Measurements from ENCODE around the gene ALDH2. TPM values are rescaled to one million over a fixed set of nuclear protein-coding genes. Genes with fewer than 3 reads are reported as not detected.
A peak's percentile ranks its signal among the peaks of the same experiment; 100 is the strongest.
"Not testable (repeated sequence)": the region's sequence is repeated elsewhere in the genome, so short reads cannot be mapped to it uniquely, and the experiment has no call there.

The ALDH2 gene
- total RNA-seq, 2 experiments from 2014 or later = 0.29 to 0.31 TPM

- DNase-seq = no peak
- CTCF ChIA-PET = no interaction called here
- POLR2A ChIA-PET = no interaction called here
- H3K27ac Mint-ChIP-seq = no peak overlapping the region
- no peak overlapping the region for H3K4me3 Mint-ChIP-seq
- peaks cover 2% of the 10 kb centered on the region for H3K4me1 Mint-ChIP-seq (ENCODE audit: low read depth)
- H3K36me3 Mint-ChIP-seq (ENCODE audit: low read depth) = no peaks in the 10 kb centered on the region
- H3K9me3 Mint-ChIP-seq (ENCODE audit: insufficient read depth) = no peaks in the 10 kb centered on the region
- no peak for ATAC-seq
- H3K27me3 Mint-ChIP-seq (ENCODE audit: low read depth) = peaks cover 36% of the 10 kb centered on the region
These were observed 51.6 kb downstream of the ALDH2 start for GRCh38 chr12:111818340-111818739.

GRCh38 chr12:111819191-111820158 is 52.7 kb downstream of the ALDH2 start:
- CTCF ChIA-PET = interaction anchor here (0.6 kb wide), 1 partner anchor 141 kb away, joined by 3 read pairs; no protein-coding TSS in a partner anchor
- DNase-seq = no peak
- Mint-ChIP-seq H3K27me3 (ENCODE audit: low read depth) (peaks cover 44% of the 10 kb centered on the region), H3K9me3 (ENCODE audit: insufficient read depth) (no peaks in the 10 kb centered on the region), H3K4me1 (ENCODE audit: low read depth) (no peaks in the 10 kb centered on the region), H3K27ac (no peak overlapping the region), H3K36me3 (ENCODE audit: low read depth) (no peaks in the 10 kb centered on the region), H3K4me3 (no peak overlapping the region)
- POLR2A ChIA-PET = no interaction called here
- ATAC-seq = no peak

- H3K4me3 Mint-ChIP-seq; H3K27ac Mint-ChIP-seq; H3K4me1 Mint-ChIP-seq (ENCODE audit: low read depth); CTCF ChIA-PET; H3K36me3 Mint-ChIP-seq (ENCODE audit: low read depth); ATAC-seq; DNase-seq; POLR2A ChIA-PET; H3K9me3 Mint-ChIP-seq (ENCODE audit: insufficient read depth): not testable (repeated sequence)
- peaks cover 44% of the 10 kb centered on the region for H3K27me3 Mint-ChIP-seq (ENCODE audit: low read depth)
These were observed 54.1 kb downstream of the ALDH2 start for GRCh38 chr12:111820828-111821227.

DNA sequence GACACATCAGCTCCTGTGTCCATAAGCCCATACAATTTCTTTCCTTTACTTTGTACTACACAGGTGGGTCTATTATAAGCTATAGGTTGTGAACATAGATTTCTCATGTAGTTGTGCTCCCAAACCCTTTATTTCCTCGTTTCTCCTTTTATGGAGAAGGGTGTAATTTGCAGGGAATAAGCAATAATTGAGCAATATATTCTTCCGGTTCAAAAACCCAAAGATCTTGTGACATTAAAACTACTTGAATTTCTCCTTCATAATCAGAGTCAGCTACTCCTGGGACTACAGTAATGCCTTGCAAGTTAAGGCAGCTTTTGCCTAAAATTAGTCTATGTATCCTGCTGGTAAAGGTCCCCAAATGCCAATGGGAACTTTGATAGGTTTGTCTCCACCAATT is 56.2 kb downstream of the ALDH2 start:
- CTCF ChIA-PET = interaction anchor here (1.0 kb wide), 3 partner anchors 10 to 122 kb away, joined by 3 to 4 read pairs (median 3); no protein-coding TSS in a partner anchor
- Mint-ChIP-seq H3K4me1 (ENCODE audit: low read depth) (no peaks in the 10 kb centered on the region), H3K27ac (no peak overlapping the region), H3K9me3 (ENCODE audit: insufficient read depth) (no peaks in the 10 kb centered on the region), H3K4me3 (no peak overlapping the region), H3K36me3 (ENCODE audit: low read depth) (no peaks in the 10 kb centered on the region), H3K27me3 (ENCODE audit: low read depth) (peaks cover 41% of the 10 kb centered on the region)
- DNase-seq (no peak), ATAC-seq (no peak)
- POLR2A ChIA-PET = no interaction called here

DNA sequence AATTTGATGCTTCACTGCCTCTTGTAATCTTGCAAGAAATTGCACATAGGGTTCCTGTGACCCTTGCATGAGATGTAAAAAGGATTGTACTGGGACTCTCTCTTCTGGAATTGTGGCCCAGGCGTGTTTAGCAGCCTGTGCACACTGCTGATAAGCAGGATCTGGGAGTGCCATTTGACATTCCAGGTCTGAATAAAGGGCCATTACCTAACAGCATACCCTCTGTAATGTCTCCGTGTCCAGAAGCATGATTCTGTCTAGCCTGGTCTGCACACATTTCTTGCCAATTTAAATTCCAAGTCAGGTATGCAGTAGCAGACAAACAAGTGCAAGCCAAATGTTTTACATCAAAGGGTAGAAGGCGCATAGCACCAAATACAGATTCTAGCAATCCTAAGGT is 57.2 kb downstream of the ALDH2 start:
- POLR2A ChIA-PET = no interaction called here
- H3K4me3 Mint-ChIP-seq = no peak overlapping the region
- no peak for DNase-seq
- no peaks in the 10 kb centered on the region for H3K4me1 Mint-ChIP-seq (ENCODE audit: low read depth)
- H3K36me3 Mint-ChIP-seq (ENCODE audit: low read depth) = no peaks in the 10 kb centered on the region
- no peak overlapping the region for H3K27ac Mint-ChIP-seq
- H3K9me3 Mint-ChIP-seq (ENCODE audit: insufficient read depth) = no peaks in the 10 kb centered on the region
- ATAC-seq = no peak
- peaks cover 38% of the 10 kb centered on the region for H3K27me3 Mint-ChIP-seq (ENCODE audit: low read depth)
- CTCF ChIA-PET = interaction anchor here (1.0 kb wide), 1 partner anchor 11 kb away, joined by 4 read pairs; no protein-coding TSS in a partner anchor

DNA sequence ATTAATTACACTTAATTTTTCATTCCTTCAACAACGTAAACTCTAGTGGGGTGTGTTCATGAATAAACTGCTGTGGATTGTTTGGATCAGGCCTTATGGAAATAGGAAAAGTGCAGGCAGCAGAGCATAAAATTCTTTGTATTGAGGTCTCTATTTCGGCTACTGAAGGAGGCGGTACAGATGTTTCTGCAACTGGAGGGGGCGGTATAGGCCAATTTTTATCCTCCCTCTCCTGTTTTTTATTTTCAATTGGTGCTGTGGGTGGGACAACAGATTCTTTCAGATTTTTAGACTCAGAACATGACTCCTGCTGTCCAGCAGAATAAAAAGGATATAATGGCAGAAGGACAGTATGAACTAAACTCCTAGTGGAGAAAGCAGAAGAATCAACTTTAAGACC is 57.6 kb downstream of the ALDH2 start:
- H3K4me1 Mint-ChIP-seq (ENCODE audit: low read depth); H3K36me3 Mint-ChIP-seq (ENCODE audit: low read depth); ATAC-seq; H3K27ac Mint-ChIP-seq; CTCF ChIA-PET; POLR2A ChIA-PET; H3K4me3 Mint-ChIP-seq; H3K9me3 Mint-ChIP-seq (ENCODE audit: insufficient read depth): not testable (repeated sequence)
- DNase-seq = peak; percentile 26
- peaks cover 38% of the 10 kb centered on the region for H3K27me3 Mint-ChIP-seq (ENCODE audit: low read depth)

DNA sequence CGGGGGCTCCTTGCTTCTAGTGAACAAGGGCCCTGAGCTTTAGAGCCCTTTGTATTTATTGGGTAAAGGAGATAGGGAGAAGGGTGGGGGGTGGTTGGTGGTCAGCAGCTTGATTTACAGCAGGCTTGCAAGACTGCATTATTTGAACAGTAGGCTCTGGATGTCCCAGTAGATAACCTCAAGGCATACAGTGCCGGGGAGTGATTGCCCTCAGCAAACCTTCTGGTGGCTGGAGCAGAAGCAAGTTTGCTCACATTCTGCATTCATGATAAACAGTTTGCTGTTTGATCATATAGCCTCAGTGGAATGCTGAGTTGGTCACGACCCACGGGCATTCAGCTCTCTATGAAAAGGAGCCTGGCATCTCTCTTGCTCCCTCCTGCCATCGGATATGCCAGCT is 58.8 kb downstream of the ALDH2 start:
- H3K27ac Mint-ChIP-seq = no peak overlapping the region
- POLR2A ChIA-PET = no interaction called here

GRCh38 chr12:111826316-111826715 is 59.6 kb downstream of the ALDH2 start:
- H3K27ac Mint-ChIP-seq = no peak overlapping the region
- no peaks in the 10 kb centered on the region for H3K36me3 Mint-ChIP-seq (ENCODE audit: low read depth)
- H3K4me1 Mint-ChIP-seq (ENCODE audit: low read depth) = no peaks in the 10 kb centered on the region
- no peak for DNase-seq
- peaks cover 29% of the 10 kb centered on the region for H3K27me3 Mint-ChIP-seq (ENCODE audit: low read depth)
- ChIA-PET CTCF (interaction anchor here (1.0 to 1.7 kb wide), 4 partner anchors 9 to 560 kb away, joined by 4 to 6 read pairs (median 4); no protein-coding TSS in a partner anchor), POLR2A (interaction anchor here (0.9 to 1.0 kb wide), 2 partner anchors 15 to 44 kb away, joined by 4 read pairs; partner anchors contain the start of gene MAPKAPK5)
- H3K4me3 Mint-ChIP-seq = no peak overlapping the region
- no peaks in the 10 kb centered on the region for H3K9me3 Mint-ChIP-seq (ENCODE audit: insufficient read depth)
- ATAC-seq = no peak

More for the DNA sequence above, 58.8 kb downstream of the ALDH2 start:
- Mint-ChIP-seq H3K4me1 (ENCODE audit: low read depth) (no peaks in the 10 kb centered on the region), H3K36me3 (ENCODE audit: low read depth) (no peaks in the 10 kb centered on the region), H3K4me3 (no peak overlapping the region), H3K9me3 (ENCODE audit: insufficient read depth) (no peaks in the 10 kb centered on the region), H3K27me3 (ENCODE audit: low read depth) (peaks cover 34% of the 10 kb centered on the region)
- ATAC-seq (no peak), DNase-seq (no peak)
- CTCF ChIA-PET = interaction anchor here (1.0 to 1.7 kb wide), 3 partner anchors 8 to 561 kb away, joined by 4 read pairs; no protein-coding TSS in a partner anchor

DNA sequence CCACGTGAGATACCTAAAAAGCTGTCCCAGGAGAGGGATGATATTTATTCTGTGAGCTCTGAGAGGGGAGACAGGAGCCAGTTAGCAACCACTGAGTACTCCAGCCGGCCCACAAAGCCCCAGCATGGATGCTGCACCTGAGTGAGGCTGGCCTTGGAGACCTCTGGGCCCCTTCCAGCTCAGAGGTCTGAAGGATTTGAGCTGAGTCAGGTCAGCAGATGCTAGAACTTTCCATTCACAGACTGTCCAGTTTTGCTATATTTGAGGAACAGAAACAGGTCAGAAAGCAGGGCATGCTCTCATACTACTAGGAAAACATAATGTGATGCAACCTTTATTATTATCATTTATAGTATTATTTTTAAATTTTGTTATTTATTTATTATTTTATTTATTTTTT is 60.3 kb downstream of the ALDH2 start:
- DNase-seq = no peak
- Mint-ChIP-seq H3K4me3 (no peak overlapping the region), H3K27me3 (ENCODE audit: low read depth) (peaks cover 24% of the 10 kb centered on the region), H3K36me3 (ENCODE audit: low read depth) (no peaks in the 10 kb centered on the region), H3K9me3 (ENCODE audit: insufficient read depth) (no peaks in the 10 kb centered on the region), H3K27ac (no peak overlapping the region), H3K4me1 (ENCODE audit: low read depth) (no peaks in the 10 kb centered on the region)
- CTCF ChIA-PET = interaction anchor here (1.7 kb wide), 2 partner anchors 14 to 560 kb away, joined by 4 to 6 read pairs; no protein-coding TSS in a partner anchor
- no peak for ATAC-seq
- POLR2A ChIA-PET = interaction anchor here (0.9 to 1.0 kb wide), 2 partner anchors 14 to 43 kb away, joined by 4 read pairs; partner anchors contain the start of gene MAPKAPK5

- no peak for DNase-seq
- Mint-ChIP-seq H3K27me3 (ENCODE audit: low read depth) (peaks cover 24% of the 10 kb centered on the region), H3K4me1 (ENCODE audit: low read depth) (no peaks in the 10 kb centered on the region), H3K36me3 (ENCODE audit: low read depth) (no peaks in the 10 kb centered on the region), H3K27ac (no peak overlapping the region), H3K9me3 (ENCODE audit: insufficient read depth) (no peaks in the 10 kb centered on the region), H3K4me3 (no peak overlapping the region)
- ATAC-seq = no peak
- CTCF ChIA-PET = interaction anchor here (1.7 kb wide), 1 partner anchor 15 kb away, joined by 6 read pairs; no protein-coding TSS in a partner anchor
- POLR2A ChIA-PET = no interaction called here
These were observed 61.2 kb downstream of the ALDH2 start for GRCh38 chr12:111827907-111828306.

GRCh38 chr12:111828338-111828979 is 61.7 kb downstream of the ALDH2 start:
- POLR2A ChIA-PET = no interaction called here
- no peak overlapping the region for H3K4me3 Mint-ChIP-seq
- no peaks in the 10 kb centered on the region for H3K9me3 Mint-ChIP-seq (ENCODE audit: insufficient read depth)
- H3K4me1 Mint-ChIP-seq (ENCODE audit: low read depth) = no peaks in the 10 kb centered on the region
- CTCF ChIA-PET = no interaction called here
- peaks cover 23% of the 10 kb centered on the region for H3K27me3 Mint-ChIP-seq (ENCODE audit: low read depth)
- no peak for ATAC-seq
- no peaks in the 10 kb centered on the region for H3K36me3 Mint-ChIP-seq (ENCODE audit: low read depth)
- H3K27ac Mint-ChIP-seq = no peak overlapping the region
- no peak for DNase-seq

DNA sequence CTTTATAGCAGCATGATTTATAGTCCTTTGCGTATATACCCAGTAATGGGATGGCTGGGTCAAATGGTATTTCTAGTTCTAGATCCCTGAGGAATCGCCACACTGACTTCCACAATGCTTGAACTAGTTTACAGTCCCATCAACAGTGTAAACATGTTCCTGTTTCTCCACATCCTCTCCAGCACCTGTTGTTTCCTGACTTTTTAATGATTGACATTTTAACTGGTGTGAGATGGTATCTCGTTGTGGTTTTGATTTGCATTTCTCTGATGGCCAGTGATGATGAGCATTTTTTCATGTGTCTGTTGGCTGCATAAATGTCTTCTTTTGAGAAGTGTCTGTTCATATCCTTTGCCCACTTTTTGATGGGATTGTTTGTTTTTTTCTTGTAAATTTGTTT is 62.9 kb downstream of the ALDH2 start:
- DNase-seq; H3K4me1 Mint-ChIP-seq (ENCODE audit: low read depth); CTCF ChIA-PET; ATAC-seq; H3K36me3 Mint-ChIP-seq (ENCODE audit: low read depth); H3K4me3 Mint-ChIP-seq; H3K9me3 Mint-ChIP-seq (ENCODE audit: insufficient read depth); H3K27ac Mint-ChIP-seq; POLR2A ChIA-PET: not testable (repeated sequence)
- peaks cover 18% of the 10 kb centered on the region for H3K27me3 Mint-ChIP-seq (ENCODE audit: low read depth)
